Peyer's patch (tissue), 4 donors: Measurements from ENCODE around the gene ADAMTS18. TPM values are rescaled to one million over a fixed set of nuclear protein-coding genes. Genes with fewer than 3 reads are reported as not detected.

Experiments used
- DNase-seq, 3 donors: peaks; one replicate each; pipeline ENCODE4 v3.0.0-alpha.2; 2017 to 2019
- H3K27ac ChIP-seq, 4 donors: fragments of 200-600 bp; sonication (generic); one replicate each; pipeline ENCODE4 v1.5.1; 2016 to 2019
- H3K27me3 ChIP-seq, 2 donors: fragments of 200-600 bp; sonication (generic); one replicate each; pipeline ENCODE4 v1.5.1; 2019
- H3K36me3 ChIP-seq, 3 donors: fragments of 200-600 bp; sonication (generic); one replicate each; pipeline ENCODE4 v1.5.1; 2016 to 2019
- H3K4me1 ChIP-seq, 4 donors: fragments of 200-600 bp; sonication (generic); one replicate each; pipeline ENCODE4 v1.5.1; 2016 to 2019
- H3K4me3 ChIP-seq, 4 donors: fragments of 200-600 bp; sonication (generic); 1 replicate in 3 of 4; 2 replicates in 1 of 4; pipeline ENCODE4 v1.5.1; 2016 to 2019; ENCODE audit warnings: mild to moderate bottlenecking in 1 of 4
- H3K9me3 ChIP-seq, 4 donors: fragments of 200-600 bp; sonication (generic); one replicate each; pipeline ENCODE4 v1.5.1; 2016 to 2019; ENCODE audit warnings: mild to moderate bottlenecking in 1 of 4
- POLR2A ChIP-seq, 2 donors: fragments of 450-650 bp; IDR thresholded peaks; one replicate each; pipeline ENCODE4 v1.5.1; 2017; ENCODE audit warnings: antibody characterized with exemption in 2 of 2, mild to moderate bottlenecking in 2 of 2, moderate library complexity in 2 of 2
- total RNA-seq, 4 donors: library from RNA; depleted of rRNA; stranded (reverse); fragments of >200 nt; gene quantifications; one replicate each; pipeline ENCODE4 v1.1.0, GENCODE V29; 2016
- TF ChIP-seq, protein P1 (sequence below), 6 experiments: fragments of 450-650 bp in 4 of 6; fragments of 200-600 bp in 2 of 6; sonication (generic) in 1 of 6; IDR thresholded peaks; one replicate each; pipeline ENCODE4 v1.5.1; 2017 to 2019; ENCODE audit warnings: antibody characterized with exemption in 6 of 6, mild to moderate bottlenecking in 3 of 6, moderate library complexity in 1 of 6

ADAMTS18 gene
- total RNA-seq, 4 donors from 2014 or later = 0.27 to 2.5 TPM; not detected in 2

DNA sequence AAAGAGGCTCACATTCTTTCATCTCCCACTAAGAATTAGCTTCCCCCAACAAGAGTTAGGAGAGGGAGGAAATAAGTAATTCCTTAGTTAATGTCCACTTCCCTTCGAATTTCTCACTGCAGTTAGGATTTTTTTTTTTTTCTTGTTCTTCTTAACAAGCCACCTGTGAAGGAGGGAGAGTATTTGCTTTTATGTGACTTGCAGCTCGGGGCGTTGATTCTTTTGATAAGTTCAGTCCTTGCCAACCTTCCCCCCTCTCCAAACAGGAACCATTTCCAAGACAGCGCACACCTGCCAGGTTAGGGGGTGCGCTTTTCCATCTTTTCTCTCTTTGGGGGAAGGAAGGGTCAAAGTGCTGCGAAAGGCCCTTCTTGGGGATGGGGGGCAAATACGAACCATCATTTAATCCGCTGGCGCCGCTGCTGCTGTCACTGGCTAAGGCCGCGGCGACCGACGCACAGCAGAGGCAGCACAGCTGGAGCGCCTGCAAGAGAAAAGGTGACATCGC lies 758 bp downstream of the ADAMTS18 start:
- peaks cover 0 to 8% of the 10 kb centered on the region in 2 donors for H3K27me3 ChIP-seq
- no peaks in the 10 kb centered on the region for H3K4me1 ChIP-seq
- H3K9me3 ChIP-seq = no peaks in the 10 kb centered on the region
- DNase-seq = no peak
- no peak overlapping the region for H3K4me3 ChIP-seq
- TF ChIP-seq, protein P1, sequence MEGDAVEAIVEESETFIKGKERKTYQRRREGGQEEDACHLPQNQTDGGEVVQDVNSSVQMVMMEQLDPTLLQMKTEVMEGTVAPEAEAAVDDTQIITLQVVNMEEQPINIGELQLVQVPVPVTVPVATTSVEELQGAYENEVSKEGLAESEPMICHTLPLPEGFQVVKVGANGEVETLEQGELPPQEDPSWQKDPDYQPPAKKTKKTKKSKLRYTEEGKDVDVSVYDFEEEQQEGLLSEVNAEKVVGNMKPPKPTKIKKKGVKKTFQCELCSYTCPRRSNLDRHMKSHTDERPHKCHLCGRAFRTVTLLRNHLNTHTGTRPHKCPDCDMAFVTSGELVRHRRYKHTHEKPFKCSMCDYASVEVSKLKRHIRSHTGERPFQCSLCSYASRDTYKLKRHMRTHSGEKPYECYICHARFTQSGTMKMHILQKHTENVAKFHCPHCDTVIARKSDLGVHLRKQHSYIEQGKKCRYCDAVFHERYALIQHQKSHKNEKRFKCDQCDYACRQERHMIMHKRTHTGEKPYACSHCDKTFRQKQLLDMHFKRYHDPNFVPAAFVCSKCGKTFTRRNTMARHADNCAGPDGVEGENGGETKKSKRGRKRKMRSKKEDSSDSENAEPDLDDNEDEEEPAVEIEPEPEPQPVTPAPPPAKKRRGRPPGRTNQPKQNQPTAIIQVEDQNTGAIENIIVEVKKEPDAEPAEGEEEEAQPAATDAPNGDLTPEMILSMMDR (IDR thresholded peaks at IDR 0.05) = no peak
- no peak for TF ChIP-seq POLR2A (IDR thresholded peaks at IDR 0.05)
- H3K36me3 ChIP-seq = no peaks in the 10 kb centered on the region
- no peak overlapping the region for H3K27ac ChIP-seq

DNA sequence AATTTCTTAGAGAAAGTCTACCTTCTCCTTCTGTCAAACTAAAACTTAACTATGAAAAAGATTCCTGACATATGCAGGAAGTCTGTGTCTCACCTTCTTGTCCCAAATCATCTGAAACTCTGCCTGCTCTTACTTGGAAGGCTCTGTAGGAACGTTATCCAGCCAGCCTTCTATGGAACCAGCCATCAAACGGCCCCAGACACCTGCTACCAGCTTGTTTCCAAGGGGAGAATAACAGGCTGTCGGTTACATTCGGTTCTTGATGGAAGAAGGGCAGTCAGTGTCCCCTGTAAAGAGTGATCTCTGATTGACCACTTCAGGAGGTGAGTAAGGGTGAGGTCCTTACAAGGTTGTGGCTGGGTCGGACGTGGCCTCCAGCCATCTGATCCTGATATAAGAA lies 1.7 kb downstream of the ADAMTS18 start:
- DNase-seq = no peak
- H3K9me3 ChIP-seq = no peaks in the 10 kb centered on the region
- H3K4me1 ChIP-seq = no peaks in the 10 kb centered on the region
- peaks cover 0 to 8% of the 10 kb centered on the region in 2 donors for H3K27me3 ChIP-seq
- TF ChIP-seq POLR2A (IDR thresholded peaks at IDR 0.05) = no peak
- TF ChIP-seq, protein P1 (IDR thresholded peaks at IDR 0.05) = no peak
- no peaks in the 10 kb centered on the region for H3K36me3 ChIP-seq
- H3K4me3 ChIP-seq = no peak overlapping the region
- no peak overlapping the region for H3K27ac ChIP-seq

DNA sequence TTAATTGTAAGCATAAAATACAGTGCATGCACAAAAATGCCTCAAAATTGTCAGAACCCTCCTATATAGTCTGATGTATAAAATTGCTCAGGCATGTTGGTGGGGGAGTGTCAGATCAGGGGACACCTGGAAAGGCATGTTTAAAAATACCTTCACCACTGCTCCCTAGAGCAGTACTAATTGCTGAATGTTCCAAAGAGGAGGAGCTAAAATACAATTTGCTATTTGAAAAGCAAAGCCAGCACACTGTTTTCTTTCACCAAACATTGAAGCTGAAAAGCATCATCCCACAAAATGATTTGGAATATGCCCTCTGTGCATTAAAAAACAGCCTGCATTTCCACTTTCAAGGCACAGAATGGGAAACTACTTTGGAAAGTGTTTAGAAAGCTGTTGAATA lies 2.6 kb downstream of the ADAMTS18 start:
- no peaks in the 10 kb centered on the region for H3K36me3 ChIP-seq
- no peak overlapping the region for H3K4me3 ChIP-seq
- H3K9me3 ChIP-seq = no peaks in the 10 kb centered on the region
- no peak overlapping the region for H3K27ac ChIP-seq
- H3K4me1 ChIP-seq = no peaks in the 10 kb centered on the region
- TF ChIP-seq, protein P1 (IDR thresholded peaks at IDR 0.05) = no peak
- no peak for TF ChIP-seq POLR2A (IDR thresholded peaks at IDR 0.05)
- DNase-seq = no peak
- H3K27me3 ChIP-seq = peaks cover 0 to 8% of the 10 kb centered on the region in 2 donors

DNA sequence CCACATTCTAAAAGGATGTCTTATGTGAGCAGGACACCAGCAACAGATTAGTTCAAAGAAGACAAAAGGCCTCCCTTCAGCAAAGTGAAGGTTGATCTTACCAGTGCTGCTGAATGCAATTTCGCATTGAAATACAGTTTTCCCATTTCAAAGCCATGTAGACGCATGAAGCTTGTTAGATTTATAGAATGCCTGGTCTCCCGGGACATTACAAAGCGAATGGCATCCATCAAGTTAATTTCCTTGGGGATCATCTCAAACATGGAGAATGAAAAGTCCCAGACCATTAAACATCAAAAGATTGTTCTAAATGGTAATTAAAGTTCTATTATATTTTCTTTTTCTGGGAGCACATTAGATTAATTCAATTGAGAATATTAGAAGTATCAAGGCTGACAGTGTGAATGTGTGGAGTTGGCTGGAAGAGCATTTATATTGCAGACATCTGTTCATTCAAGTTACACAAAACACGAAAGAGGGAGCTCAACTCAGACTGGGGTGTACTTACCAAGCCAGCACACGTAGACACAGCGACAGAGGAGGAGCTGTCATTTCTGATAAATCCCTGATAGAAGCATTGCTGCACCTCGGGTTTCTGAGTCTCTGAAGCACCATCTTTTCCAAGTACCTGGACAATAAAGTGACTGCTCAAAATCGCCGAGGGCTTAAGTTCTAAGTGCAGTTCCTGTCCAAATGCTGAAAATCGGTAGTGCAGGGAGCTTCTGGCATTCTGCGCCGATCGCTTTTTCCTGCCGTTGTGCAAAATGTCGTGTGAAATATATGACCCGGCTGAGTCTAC lies 3.8 kb downstream of the ADAMTS18 start:
- TF ChIP-seq POLR2A (IDR thresholded peaks at IDR 0.05) = no peak
- TF ChIP-seq, protein P1 (IDR thresholded peaks at IDR 0.05) = no peak
- Histone ChIP-seq H3K27me3 (peaks cover 0 to 8% of the 10 kb centered on the region in 2 donors), H3K36me3 (no peaks in the 10 kb centered on the region), H3K4me1 (no peaks in the 10 kb centered on the region), H3K4me3 (no peak overlapping the region), H3K27ac (no peak overlapping the region), H3K9me3 (no peaks in the 10 kb centered on the region)
- DNase-seq = no peak

DNA sequence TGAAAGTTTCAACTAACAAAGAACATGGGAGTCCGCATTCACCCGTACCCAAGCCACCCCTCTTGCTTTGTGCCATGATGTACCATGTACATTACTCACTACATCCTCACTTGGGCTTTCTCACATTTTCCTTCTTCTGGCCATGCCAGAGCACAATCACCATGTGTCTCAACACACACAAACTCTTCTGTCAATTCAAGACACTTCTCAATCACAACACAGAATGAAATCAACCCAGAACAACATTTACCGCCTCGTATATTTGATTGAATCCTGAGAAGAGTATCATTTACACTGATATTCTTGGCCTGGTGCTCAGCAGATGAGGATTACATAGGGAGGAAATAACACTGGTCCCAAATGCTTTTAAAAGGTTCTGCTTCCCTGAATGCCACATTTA lies 4.5 kb downstream of the ADAMTS18 start:
- no peaks in the 10 kb centered on the region for H3K4me1 ChIP-seq
- H3K27ac ChIP-seq = no peak overlapping the region
- no peak for DNase-seq
- no peaks in the 10 kb centered on the region for H3K36me3 ChIP-seq
- no peak for TF ChIP-seq POLR2A (IDR thresholded peaks at IDR 0.05)
- TF ChIP-seq, protein P1 (IDR thresholded peaks at IDR 0.05) = no peak
- no peak overlapping the region for H3K4me3 ChIP-seq
- no peaks in the 10 kb centered on the region for H3K9me3 ChIP-seq
- peaks cover 0 to 8% of the 10 kb centered on the region in 2 donors for H3K27me3 ChIP-seq
